ENCODE measurements around the gene CTNNA3. TPM values are rescaled to one million over a fixed set of nuclear protein-coding genes. Genes with fewer than 3 reads are reported as not detected.

Gene CTNNA3
- total and polyA plus RNA-seq, 2 of the 4 experiments (the other 2 are of a cell fraction) = 0.19 to 0.90 TPM

- Histone ChIP-seq H3K27me3 (ENCODE audit: control insufficient read depth, insufficient read depth, low read length) (no peaks in the 10 kb centered on the region), H3K36me3 (ENCODE audit: control insufficient read depth, insufficient read depth, low read length) (no peaks in the 10 kb centered on the region), H3K18ac (ENCODE audit: low read depth, low read length) (no peak overlapping the region), H4K8ac (ENCODE audit: low read depth in 2 of 2, low read length in 2 of 2) (no peak overlapping the region), H3K4me1 (ENCODE audit: control insufficient read depth, insufficient read depth, low read length) (no peaks in the 10 kb centered on the region), H4K20me1 (ENCODE audit: insufficient read depth, low read length) (no peaks in the 10 kb centered on the region), H2BK5ac (ENCODE audit: low read depth, low read length, poor library complexity, severe bottlenecking) (no peak overlapping the region), H3K9ac (ENCODE audit: low read depth, low read length) (no peak overlapping the region), H2BK20ac (ENCODE audit: low read depth, low read length) (no peak overlapping the region), H3K27ac (ENCODE audit: insufficient read depth, low read length) (no peak overlapping the region), H3K9me1 (ENCODE audit: insufficient read depth, low read length) (no peaks in the 10 kb centered on the region), H2BK120ac (ENCODE audit: low read depth, low read length) (no peak overlapping the region), H3K4ac (ENCODE audit: low read depth, low read length) (no peak overlapping the region), H2AK9ac (replicated peaks; ENCODE audit: low read depth, low read length, poor library complexity) (no peak overlapping the region), H4K91ac (ENCODE audit: insufficient read depth, low read depth, low read length) (no peak overlapping the region), H3K79me1 (ENCODE audit: low read depth in 1 of 2, low read length in 2 of 2) (no peaks in the 10 kb centered on the region), H3K4me2 (ENCODE audit: low read depth, low read length) (no peak overlapping the region), H2AK5ac (ENCODE audit: low read depth, low read length) (no peak overlapping the region), H4K5ac (ENCODE audit: low read depth, low read length) (no peak overlapping the region), H2AFZ (replicated peaks; ENCODE audit: low read length, poor library complexity) (no peak overlapping the region), H3K14ac (replicated peaks; ENCODE audit: low read depth, low read length) (no peak overlapping the region), H3K56ac (ENCODE audit: extremely low read depth, insufficient read depth, low read length) (no peak overlapping the region), H2BK15ac (ENCODE audit: low read depth, low read length) (no peak overlapping the region), H3K4me3 (ENCODE audit: insufficient read depth, low read depth, low read length) (no peak overlapping the region), H3K9me3 (ENCODE audit: control insufficient read depth, insufficient read depth, low read length) (peaks cover 5% of the 10 kb centered on the region; the same call in 1 of the 2 replicates), H3K23ac (ENCODE audit: low read depth, low read length) (no peak overlapping the region)
- ChIA-PET POLR2A (ENCODE audit: unreplicated experiment) (no interaction called here), CTCF (no interaction called here)
- no TSS peak for BruUV-seq (replicated peaks)
- DNase-seq = no peak
- ATAC-seq (ENCODE audit: low read depth) = no peak
- no CpG with 5 or more reads among the region's 4 CpGs for WGBS, 2 experiments (ENCODE audit: extremely low coverage in 2 of 2, insufficient read length in 1 of 2)
- in situ Hi-C loops (cut with MboI; ENCODE audit: low sequenced_read_pairs) (no loop called here), intact Hi-C loops (cut with micrococcal nuclease) (no loop called here), dilution Hi-C loops (cut with HindIII; ENCODE audit: low sequenced_read_pairs, unreplicated experiment) (no loop called here)
- TF ChIP-seq SMC3 (IDR thresholded peaks at IDR 0.05; ENCODE audit: low read depth, low read length) = no peak
- TF ChIP-seq FOS (IDR thresholded peaks at IDR 0.05; ENCODE audit: low read depth, low read length) = no peak
- TF ChIP-seq USF2 (IDR thresholded peaks at IDR 0.05; ENCODE audit: low read depth, low read length) = no peak
- no peak for TF ChIP-seq CHD1 (IDR thresholded peaks at IDR 0.05; ENCODE audit: low read depth, low read length)
- TF ChIP-seq ELK1 (IDR thresholded peaks at IDR 0.05; ENCODE audit: borderline replicate concordance, low read depth, low read length) = no peak
- no peak for TF ChIP-seq POLR2A (IDR thresholded peaks at IDR 0.05; ENCODE audit: low read depth, low read length)
- no peak for TF ChIP-seq RAD21 (IDR thresholded peaks at IDR 0.05; ENCODE audit: low read length)
These were observed 1461.1 kb downstream of the CTNNA3 start for GRCh38 chr10:66234872-66235271.
